ENCODE results near the gene NDUFV1.

DNA sequence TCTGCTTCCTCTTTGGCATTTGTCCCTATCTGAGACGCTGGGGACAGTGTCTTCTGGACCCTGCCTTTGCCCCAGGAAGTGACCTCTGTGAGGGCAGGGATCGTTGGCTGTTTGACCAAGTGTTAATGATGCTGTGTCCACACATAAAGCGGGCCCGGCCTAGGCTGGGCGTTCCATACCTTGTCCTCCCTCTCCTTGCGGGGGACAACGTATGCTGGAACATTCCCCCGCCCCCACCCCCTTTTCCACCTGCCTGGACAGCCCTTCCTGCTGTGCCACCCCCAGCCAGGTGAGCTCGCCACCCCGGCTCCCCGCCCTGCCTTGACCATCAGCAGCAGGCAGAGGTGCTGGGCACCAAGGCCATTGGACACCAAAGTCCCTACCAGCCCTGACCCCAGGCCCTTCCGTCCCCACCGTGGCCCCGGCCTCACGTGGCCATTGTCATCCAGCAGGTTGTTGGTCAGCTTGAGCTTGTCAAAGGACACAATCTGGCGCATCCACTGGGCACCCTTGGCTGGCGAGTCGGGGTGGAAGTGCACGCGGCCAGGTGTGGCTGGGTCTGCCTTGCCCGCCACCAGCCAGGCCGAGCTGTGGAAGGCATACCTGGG lies 27.1 kb downstream of the NDUFV1 start:
- TF ChIP-seq, protein P1, sequence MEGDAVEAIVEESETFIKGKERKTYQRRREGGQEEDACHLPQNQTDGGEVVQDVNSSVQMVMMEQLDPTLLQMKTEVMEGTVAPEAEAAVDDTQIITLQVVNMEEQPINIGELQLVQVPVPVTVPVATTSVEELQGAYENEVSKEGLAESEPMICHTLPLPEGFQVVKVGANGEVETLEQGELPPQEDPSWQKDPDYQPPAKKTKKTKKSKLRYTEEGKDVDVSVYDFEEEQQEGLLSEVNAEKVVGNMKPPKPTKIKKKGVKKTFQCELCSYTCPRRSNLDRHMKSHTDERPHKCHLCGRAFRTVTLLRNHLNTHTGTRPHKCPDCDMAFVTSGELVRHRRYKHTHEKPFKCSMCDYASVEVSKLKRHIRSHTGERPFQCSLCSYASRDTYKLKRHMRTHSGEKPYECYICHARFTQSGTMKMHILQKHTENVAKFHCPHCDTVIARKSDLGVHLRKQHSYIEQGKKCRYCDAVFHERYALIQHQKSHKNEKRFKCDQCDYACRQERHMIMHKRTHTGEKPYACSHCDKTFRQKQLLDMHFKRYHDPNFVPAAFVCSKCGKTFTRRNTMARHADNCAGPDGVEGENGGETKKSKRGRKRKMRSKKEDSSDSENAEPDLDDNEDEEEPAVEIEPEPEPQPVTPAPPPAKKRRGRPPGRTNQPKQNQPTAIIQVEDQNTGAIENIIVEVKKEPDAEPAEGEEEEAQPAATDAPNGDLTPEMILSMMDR (IDR thresholded peaks at IDR 0.05): no peak
- no peak for TF ChIP-seq POLR2A (IDR thresholded peaks at IDR 0.05)

Data from right lobe of liver (tissue), 4 donors.